Kidney epithelial cell (primary cell): Measurements from ENCODE around the gene RPP25. TPM values are rescaled to one million over a fixed set of nuclear protein-coding genes. Genes with fewer than 3 reads are reported as not detected.

Experiments used
- DNase-seq: peaks from one replicate; pipeline ENCODE4 v3.0.0-alpha.2; 2010; ENCODE audit warnings: low read depth
- H3K27me3 ChIP-seq: 2 replicates; pipeline ENCODE4 v1.6.0; 2011; ENCODE audit warnings: low read length; ENCODE audit not compliant: control insufficient read depth, insufficient read depth
- H3K36me3 ChIP-seq: 2 replicates; pipeline ENCODE4 v1.5.1; 2011; ENCODE audit warnings: low read length; ENCODE audit not compliant: control insufficient read depth, insufficient read depth
- H3K4me3 ChIP-seq: 2 replicates; pipeline ENCODE4 v1.5.1; 2011; ENCODE audit warnings: low read depth, mild to moderate bottlenecking, control low read depth, low read length
- total RNA-seq: library from RNA; depleted of rRNA; stranded (reverse); fragments of >200 nt; gene quantifications from 2 replicates; pipeline ENCODE4 v1.2.3, GENCODE V29; 2015
- TF ChIP-seq, protein P1 (sequence below): IDR thresholded peaks from 2 replicates; pipeline ENCODE4 v1.5.1; 2011; ENCODE audit warnings: mild to moderate bottlenecking, moderate library complexity, low read length, control low read depth, inconsistent platforms; ENCODE audit not compliant: insufficient read depth, poor library complexity, severe bottlenecking

The RPP25 gene
- total RNA-seq, 1 donor from 2014 or later: 9.6 TPM

DNA sequence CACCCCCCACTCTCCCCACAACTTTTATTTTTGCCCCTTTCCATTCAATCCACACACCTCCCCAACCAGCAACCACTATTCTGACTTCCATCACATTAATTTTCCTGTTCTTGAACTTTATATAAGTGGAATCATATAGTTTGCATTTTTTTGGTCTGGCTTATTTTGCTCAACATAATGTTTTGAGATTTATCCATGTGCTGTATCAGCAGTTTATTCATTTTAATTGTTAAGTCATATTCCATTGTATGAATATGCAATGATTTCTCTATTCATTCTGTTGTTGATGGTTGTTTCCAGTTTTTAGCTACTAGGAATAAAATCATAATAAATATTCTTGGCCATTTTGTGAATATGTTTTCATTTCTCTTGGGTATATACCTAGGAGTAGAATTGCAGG lies 33.0 kb upstream of the RPP25 start:
- DNase-seq: no peak
- peaks cover 3% of the 10 kb centered on the region for H3K27me3 ChIP-seq
- H3K36me3 ChIP-seq: no peaks in the 10 kb centered on the region
- TF ChIP-seq, protein P1, sequence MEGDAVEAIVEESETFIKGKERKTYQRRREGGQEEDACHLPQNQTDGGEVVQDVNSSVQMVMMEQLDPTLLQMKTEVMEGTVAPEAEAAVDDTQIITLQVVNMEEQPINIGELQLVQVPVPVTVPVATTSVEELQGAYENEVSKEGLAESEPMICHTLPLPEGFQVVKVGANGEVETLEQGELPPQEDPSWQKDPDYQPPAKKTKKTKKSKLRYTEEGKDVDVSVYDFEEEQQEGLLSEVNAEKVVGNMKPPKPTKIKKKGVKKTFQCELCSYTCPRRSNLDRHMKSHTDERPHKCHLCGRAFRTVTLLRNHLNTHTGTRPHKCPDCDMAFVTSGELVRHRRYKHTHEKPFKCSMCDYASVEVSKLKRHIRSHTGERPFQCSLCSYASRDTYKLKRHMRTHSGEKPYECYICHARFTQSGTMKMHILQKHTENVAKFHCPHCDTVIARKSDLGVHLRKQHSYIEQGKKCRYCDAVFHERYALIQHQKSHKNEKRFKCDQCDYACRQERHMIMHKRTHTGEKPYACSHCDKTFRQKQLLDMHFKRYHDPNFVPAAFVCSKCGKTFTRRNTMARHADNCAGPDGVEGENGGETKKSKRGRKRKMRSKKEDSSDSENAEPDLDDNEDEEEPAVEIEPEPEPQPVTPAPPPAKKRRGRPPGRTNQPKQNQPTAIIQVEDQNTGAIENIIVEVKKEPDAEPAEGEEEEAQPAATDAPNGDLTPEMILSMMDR: no peak
- no peak overlapping the region for H3K4me3 ChIP-seq

DNA sequence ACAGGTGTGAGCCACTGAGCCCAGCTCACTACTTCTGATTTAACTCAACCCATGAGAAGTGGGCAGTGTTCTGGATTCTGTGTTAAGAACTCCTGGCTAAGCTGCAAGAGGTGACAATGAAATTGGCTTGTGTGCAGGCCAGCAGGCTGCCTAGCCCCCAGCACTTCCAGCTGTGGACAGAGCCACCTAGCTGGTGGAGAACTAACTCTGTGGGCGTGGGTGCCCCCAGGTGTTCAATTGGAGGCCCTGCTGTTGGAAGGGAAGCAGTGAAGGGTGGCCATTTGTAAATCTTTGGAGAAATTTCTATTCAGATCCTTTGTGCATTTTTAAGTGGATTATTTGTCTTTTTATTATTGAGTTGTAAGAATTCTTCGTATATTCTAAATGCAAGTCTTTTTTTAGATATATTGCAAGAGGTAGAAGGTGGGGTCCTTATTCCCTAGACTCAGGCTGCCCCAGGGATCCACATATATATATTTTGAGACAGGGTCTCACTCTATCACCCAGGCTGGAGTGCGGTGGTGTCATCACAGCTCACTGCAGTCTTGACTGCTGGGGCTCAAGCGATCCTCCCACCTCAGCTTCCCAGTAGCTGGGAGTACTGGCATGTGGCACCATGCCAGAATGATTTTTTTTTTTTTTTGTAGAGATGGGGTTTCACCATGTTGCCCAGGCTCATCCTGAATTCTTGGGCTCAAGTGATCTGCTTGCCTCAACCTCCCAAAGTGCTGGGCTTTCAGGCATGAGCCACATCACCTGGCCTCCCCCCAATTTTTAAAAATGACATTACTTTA lies 31.6 kb upstream of the RPP25 start:
- H3K4me3 ChIP-seq: no peak overlapping the region
- H3K27me3 ChIP-seq: no peaks in the 10 kb centered on the region
- no peak for DNase-seq
- TF ChIP-seq, protein P1: peak; percentile 81
- no peaks in the 10 kb centered on the region for H3K36me3 ChIP-seq

DNA sequence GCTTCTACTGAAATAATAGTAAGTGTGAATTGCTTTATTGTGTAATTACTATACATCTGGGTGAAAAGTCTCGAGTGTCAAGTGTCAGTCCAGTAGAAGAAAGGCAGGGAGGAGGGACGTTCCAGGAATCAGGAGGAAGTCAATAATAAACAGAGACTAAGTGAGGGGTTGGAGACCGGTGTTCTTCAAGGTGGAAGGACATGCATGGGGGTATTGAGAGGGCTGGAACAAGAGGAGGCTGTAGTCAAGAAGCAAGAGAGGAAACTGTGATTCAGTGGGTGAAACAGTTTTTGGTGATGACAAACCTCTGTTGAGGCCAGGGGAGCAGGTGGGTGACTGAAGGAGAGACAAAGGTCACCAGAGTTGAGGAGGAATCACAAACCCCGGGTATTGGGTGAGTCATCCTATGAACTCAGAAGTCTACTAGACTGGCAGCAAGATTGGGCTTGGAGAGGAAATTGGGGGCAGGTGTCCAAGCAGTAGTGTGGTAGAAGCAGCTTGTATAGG lies 27.2 kb upstream of the RPP25 start:
- TF ChIP-seq, protein P1: no peak
- no peak overlapping the region for H3K4me3 ChIP-seq

DNA sequence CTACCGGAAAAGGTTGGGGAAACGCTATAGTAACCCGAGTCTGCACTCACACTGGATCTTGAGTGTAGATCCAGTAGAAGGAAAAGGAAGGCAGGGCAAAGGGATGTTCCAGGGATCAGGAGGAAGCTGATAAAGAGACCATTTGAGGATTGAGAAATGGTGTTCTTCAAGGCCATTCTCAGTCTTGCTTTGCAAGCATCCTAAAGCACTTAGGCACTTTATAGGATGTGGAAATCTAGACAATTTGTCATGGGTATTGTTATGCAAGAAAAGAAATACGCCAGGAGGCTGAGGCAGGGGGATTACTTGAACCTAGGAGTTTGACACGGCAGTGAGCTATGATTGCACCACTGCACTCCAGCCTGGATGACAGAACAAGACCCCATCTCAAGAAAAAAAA lies 25.6 kb upstream of the RPP25 start:
- no peak overlapping the region for H3K4me3 ChIP-seq
- DNase-seq: no peak
- TF ChIP-seq, protein P1: no peak
- no peaks in the 10 kb centered on the region for H3K36me3 ChIP-seq
- H3K27me3 ChIP-seq: no peaks in the 10 kb centered on the region

More for the DNA sequence above, 27.2 kb upstream of the RPP25 start:
- DNase-seq: no peak
- no peaks in the 10 kb centered on the region for H3K27me3 ChIP-seq
- no peaks in the 10 kb centered on the region for H3K36me3 ChIP-seq

DNA sequence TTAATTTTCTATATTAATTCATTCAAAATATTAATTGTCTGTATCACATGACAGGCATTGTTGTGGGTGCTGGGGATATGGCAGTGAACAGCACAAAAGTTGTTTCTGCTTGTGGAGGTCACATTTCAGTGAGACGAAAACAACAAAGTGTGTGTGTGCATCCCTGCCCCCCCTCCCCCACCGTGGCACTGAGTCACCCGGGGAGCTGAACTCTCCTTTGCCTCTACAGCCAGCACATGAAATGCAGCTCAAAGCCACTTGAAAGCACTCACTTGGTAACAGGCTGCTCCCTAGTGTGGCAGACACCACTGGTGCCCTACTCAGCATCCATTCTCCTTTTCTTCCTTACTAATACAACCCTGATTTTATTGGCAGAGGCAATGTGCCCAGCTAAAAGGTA lies 21.9 kb upstream of the RPP25 start:
- DNase-seq: no peak
- no peaks in the 10 kb centered on the region for H3K27me3 ChIP-seq
- TF ChIP-seq, protein P1: no peak
- no peak overlapping the region for H3K4me3 ChIP-seq
- no peaks in the 10 kb centered on the region for H3K36me3 ChIP-seq
